ENCODE results near the gene RAB11A.

- TF ChIP-seq GATA2 (IDR thresholded peaks at IDR 0.05; ENCODE audit: low read depth, low read length) (no peak), GATA3 (IDR thresholded peaks at IDR 0.05; ENCODE audit: low read depth, low read length) (no peak)
Measured at GRCh38 chr15:65924004-65924403, 54.7 kb downstream of the RAB11A start.

All from SH-SY5Y (cell line).